GM21390 (cell line): ENCODE data around the gene PRM2.
"Not testable (repeated sequence)": the region's sequence is repeated elsewhere in the genome, so short reads cannot be mapped to it uniquely, and the experiment has no call there.

Experiments
- ATAC-seq: cut with Tn5 transposase; IDR thresholded peaks from one replicate; pipeline ENCODE4 v1.9.1; 2021; ENCODE audit not compliant: unreplicated experiment

PRM2 gene

GRCh38 chr16:11290102-11290893 is 14.0 kb upstream of the PRM2 start:
- ATAC-seq = no peak

- ATAC-seq = not testable (repeated sequence)
Measured at GRCh38 chr16:11289696-11290095, 13.4 kb upstream of the PRM2 start.

DNA sequence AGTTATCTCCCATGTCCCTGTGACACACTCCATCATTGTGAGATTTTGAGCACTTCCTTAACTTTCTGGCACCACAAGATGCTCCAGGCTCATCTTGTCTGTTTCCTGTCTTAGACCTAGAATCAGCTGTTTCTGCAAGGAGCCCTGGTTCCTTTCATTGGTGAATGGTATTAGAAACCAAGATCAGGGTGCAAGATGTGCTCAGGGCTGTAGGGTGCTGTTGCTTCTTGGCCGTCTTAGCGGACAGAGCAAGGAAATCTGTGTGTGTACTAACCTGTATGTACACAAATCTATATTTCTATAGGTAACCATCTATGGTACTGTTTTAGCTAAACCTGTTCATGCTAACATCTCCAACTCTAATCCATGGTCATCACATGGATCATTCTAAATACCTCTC is 12.9 kb upstream of the PRM2 start:
- no peak for ATAC-seq

- no peak for ATAC-seq
Measured at GRCh38 chr16:11285842-11286241, 9.6 kb upstream of the PRM2 start.

DNA sequence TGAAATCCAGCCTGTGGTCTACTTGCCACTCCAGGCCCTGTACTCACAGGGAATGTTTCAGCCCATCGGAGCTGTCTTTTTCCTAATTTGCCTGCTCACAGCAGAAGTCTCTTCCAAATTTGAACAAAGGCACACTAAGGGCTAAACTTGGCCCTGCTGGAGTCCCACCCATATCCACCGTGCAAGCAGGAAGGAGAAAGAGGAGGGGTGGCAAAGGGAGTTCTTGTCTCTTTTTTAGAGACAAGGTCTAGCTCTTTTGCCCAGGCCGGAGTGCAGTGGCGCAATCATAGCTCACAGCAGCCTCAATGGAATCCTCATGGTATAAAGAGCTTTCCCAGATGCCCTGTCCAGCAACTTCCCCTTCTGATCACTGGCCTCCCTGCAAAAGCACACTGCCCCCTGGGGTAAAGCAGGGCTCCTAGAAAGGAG is 7.6 kb upstream of the PRM2 start:
- ATAC-seq = no peak

GRCh38 chr16:11280616-11281522 is 4.6 kb upstream of the PRM2 start, which contains the start of gene PRM1:
PRM1 (minus strand) TSS chr16:11281330; CDS start chr16:11281238, 92 bp downstream.
- no peak for ATAC-seq

DNA sequence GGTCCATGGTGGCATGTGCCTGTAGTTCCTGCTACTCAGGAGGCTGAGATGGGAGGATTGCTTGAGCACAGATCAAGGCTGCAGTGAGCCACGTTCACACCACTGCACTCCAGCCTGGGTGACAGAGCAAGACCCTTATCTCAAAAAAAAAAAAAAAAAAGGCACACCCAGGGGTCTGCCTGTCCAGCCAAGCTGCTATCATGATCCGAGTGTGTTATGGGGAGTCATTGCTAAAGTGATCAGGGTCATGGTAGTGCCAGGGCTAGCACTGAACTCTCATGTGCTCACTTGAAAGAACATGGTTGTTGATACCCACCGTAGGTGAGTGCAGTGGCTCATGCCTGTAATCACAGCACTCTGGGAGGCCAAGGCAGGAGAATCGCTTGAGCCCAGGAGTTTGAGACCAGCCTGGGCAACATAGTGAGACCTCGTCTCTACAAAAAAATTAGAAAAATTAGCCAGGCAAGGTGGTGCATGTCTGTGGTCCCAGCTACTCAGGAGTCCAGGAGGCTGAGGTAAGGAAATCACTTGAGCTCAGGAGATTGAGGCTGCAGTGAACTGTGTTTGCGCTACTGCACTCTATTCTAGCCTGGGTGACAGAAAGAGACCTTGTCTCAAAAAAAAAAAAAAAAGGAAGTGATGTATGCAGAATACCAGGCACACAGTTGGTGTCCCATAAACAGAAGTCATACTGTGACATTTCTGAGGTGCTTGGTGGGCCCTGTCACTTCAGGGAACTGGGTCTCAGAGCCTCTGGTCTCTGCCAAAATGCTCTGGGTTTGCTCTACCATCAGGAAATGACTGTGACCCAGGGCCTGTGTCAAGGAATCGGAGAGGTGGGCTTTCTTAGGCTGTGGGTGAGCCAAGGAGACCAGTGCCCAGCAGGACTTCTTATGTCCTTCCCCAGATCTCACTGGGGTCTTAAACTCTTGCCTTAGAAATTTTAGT is 2.7 kb upstream of the PRM2 start:
- no peak for ATAC-seq

GRCh38 chr16:11277607-11278337 is 1.5 kb upstream of the PRM2 start:
- ATAC-seq = no peak

- ATAC-seq = no peak
Measured at GRCh38 chr16:11276896-11277593, 765 bp upstream of the PRM2 start.

- ATAC-seq = no peak
Measured at GRCh38 chr16:11274964-11275363, 1.3 kb downstream of the PRM2 start.

GRCh38 chr16:11273721-11274324 is 2.5 kb downstream of the PRM2 start:
- ATAC-seq = no peak

DNA sequence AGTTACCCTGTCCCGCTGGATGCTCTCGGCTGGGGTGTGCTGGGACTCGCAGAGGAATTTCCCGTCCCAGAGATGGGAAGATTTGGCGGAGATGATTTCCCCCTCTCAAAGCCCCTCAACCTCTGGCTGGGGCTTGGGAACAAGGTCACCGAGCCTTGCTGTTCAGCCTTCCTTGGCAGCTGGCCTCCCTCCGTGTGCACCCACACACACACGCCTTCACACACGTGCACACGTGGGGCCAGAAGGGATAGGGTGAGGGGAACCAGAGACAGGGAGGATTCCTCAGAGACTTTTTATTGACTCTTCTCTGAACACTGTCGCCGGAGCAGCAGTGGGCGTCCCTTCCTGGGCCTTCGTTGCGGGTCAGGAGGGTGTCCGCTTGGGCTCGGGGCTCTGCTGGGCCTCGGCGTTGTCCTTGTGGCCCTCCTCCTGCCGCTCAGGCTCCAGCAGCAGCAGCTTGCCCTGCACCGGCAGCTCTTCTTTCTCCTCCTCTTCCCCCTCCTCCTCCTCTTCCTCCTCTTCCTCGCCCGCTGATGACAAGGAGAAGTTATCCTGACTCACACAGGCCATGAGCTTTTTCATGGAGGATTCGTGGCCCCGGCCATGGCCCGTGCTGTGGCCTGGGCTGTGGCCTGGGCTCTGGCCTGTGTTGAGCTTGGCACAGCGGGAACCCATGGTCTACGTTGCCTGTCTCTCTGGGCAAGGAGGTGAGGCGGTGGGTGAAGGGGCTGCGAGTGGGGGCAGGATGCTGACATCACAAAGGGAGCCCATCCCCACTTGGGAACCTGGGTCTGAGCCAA is 3.2 kb downstream of the PRM2 start, which contains the start of gene PRM3:
Gene PRM3 (minus strand): TSS at position 709 of the 800 bp plus-strand sequence. CDS start 34 bp downstream, at position 675.
- ATAC-seq = no peak

- ATAC-seq = no peak
Measured at GRCh38 chr16:11272484-11272883, 3.8 kb downstream of the PRM2 start.

DNA sequence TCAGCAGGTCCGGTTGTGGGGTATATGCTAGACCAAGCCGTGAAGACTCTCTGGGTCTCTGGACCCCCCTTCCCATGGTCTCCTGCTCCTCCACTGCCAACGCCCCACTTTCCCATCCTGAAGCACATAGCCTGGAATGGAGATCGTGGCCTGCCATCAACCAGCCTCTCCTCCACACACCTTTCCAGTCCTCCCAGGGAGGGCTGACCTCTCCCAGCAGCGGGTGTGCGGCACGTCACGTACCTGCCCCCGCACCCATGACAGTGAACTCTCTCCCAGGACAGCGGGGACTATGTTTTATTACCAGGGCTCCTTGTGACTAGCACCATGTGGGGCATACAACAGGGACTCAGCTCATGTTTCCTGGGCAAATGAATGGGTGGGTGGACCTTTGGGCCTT is 4.7 kb downstream of the PRM2 start:
- ATAC-seq = no peak

GRCh38 chr16:11270602-11271162 is 5.6 kb downstream of the PRM2 start:
- no peak for ATAC-seq

DNA sequence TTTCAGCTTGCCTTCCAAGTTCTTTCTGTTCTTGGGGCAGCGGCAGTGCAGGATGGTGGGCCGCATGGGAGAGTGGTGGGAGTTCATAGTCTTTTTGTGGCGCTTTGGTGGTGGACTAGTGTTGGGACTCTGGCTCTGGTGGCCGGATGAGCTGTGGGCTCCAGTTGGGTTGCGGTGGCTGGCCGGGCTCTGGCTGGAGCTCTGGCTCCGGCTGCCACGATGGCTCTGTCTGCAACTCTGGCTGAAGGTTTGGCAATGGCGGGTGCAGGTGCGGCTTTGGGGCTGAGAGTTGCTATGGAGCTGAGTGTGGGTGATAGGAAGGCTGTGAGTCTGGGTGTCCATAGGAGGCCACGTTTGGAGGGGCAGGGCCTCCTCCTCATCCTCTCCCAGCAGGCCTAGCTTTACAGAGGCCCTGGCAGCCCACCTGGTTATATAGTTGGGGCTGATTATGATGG is 7.3 kb downstream of the PRM2 start, which contains the start of gene TNP2:
Gene TNP2 (minus strand): TSS at position 405 of the 455 bp plus-strand sequence. CDS start 63 bp downstream, at position 342.
- ATAC-seq = no peak

DNA sequence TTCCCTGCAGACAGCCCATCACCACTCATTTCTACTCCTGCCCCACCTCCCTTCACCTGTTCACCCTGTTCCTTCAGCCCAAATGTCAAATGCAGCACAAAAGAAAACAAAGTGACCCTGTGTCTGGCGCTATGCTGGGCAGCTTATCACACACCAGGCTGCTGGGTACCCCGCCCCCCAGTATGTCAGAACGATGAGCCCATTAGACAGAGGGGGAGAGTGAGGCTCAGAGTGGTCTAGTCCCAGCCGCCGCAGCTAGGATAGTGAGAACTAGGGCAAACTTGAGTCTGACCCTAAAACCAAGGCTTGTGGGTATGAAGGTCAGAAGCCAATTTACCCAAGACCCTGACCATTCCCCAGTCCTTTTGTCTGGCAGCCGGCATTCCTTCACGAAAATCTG is 11.2 kb downstream of the PRM2 start:
- no peak for ATAC-seq
